ENCODE data around the gene LCNL1.

DNA sequence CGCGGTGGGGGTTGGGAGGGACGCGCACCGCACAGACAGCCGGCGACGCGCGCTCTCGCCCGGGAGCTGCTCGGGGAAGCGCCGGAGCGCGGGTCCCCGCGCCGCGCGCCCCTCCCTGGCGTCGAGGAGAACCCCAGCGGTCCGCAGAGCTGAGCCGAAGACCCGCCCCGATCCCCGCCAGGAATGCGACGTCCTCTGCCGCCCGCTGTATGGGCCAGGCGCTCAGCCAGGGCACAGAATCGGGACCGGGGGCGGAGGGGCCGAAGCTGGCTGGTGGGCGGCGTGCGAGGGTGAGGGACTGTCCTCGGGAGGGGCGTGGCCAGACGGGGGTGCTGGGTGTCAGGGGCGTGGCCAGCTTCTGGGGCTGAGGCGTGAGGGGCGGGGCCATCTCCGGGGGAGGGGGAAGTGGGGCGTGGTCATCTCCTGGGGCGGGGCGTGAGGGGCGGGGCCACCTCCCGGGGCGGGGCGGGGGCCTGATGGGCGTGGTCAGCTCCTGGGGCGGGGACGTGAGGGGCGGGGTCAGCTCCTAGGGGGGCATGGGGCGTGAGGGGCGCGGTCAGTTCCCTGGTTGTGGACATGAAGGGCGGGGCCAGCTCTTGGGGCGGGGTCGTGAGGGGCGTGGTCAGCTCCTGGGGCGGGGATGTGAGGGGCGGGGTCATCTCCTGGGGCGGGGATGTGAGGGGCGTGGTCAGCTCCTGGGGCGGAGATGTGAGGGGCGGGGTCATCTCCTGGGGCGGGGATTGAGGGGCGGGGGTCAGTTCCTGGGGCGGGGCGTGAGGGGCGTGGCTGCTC is 4.5 kb upstream of the LCNL1 start:
- TF ChIP-seq, protein P1, sequence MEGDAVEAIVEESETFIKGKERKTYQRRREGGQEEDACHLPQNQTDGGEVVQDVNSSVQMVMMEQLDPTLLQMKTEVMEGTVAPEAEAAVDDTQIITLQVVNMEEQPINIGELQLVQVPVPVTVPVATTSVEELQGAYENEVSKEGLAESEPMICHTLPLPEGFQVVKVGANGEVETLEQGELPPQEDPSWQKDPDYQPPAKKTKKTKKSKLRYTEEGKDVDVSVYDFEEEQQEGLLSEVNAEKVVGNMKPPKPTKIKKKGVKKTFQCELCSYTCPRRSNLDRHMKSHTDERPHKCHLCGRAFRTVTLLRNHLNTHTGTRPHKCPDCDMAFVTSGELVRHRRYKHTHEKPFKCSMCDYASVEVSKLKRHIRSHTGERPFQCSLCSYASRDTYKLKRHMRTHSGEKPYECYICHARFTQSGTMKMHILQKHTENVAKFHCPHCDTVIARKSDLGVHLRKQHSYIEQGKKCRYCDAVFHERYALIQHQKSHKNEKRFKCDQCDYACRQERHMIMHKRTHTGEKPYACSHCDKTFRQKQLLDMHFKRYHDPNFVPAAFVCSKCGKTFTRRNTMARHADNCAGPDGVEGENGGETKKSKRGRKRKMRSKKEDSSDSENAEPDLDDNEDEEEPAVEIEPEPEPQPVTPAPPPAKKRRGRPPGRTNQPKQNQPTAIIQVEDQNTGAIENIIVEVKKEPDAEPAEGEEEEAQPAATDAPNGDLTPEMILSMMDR (IDR thresholded peaks at IDR 0.05): no peak
- TF ChIP-seq EZH2 (IDR thresholded peaks at IDR 0.05; ENCODE audit: borderline replicate concordance, insufficient read depth, low read depth, low read length, poor library complexity, severe bottlenecking): no peak
